Brain microvascular endothelial cell (primary cell): ENCODE measurements around the gene HLCS.

Source experiments
- DNase-seq: peaks from one replicate; pipeline ENCODE4 v3.0.0-alpha.2; 2020
- H3K27ac ChIP-seq: fragments of 250-450 bp; sonication (Bioruptor Pico); 2 replicates; pipeline ENCODE4 v1.5.1; 2020; ENCODE audit warnings: mild to moderate bottlenecking, moderate library complexity
- H3K27me3 ChIP-seq: fragments of 250-450 bp; sonication (Bioruptor Pico); replicated peaks from 2 replicates; pipeline ENCODE4 v1.5.1; 2020; ENCODE audit warnings: mild to moderate bottlenecking
- H3K36me3 ChIP-seq: fragments of 250-450 bp; sonication (Bioruptor Pico); replicated peaks from 2 replicates; pipeline ENCODE4 v1.5.1; 2020; ENCODE audit warnings: mild to moderate bottlenecking
- H3K4me3 ChIP-seq: 2 replicates; pipeline ENCODE4 v1.5.1; 2011; ENCODE audit warnings: low read depth, mild to moderate bottlenecking, control low read depth, low read length, moderate library complexity
- in situ Hi-C: cut with HindIII; loops from 2 replicates; pipeline ENCODE4 v1.10.0; 2017; ENCODE audit warnings: low sequenced_read_pairs, low pct_ligation_motif_present
- TF ChIP-seq, protein P1 (sequence below): IDR thresholded peaks from 2 replicates; pipeline ENCODE4 v1.5.1; 2011; ENCODE audit warnings: low read depth, mild to moderate bottlenecking, moderate library complexity, low read length, control low read depth, inconsistent platforms; ENCODE audit errors: missing control alignments

The HLCS gene

GRCh38 chr21:36948686-36949085 is 17.8 kb downstream of the HLCS start:
- Histone ChIP-seq H3K27me3 (no peaks in the 10 kb centered on the region), H3K4me3 (no peak overlapping the region), H3K27ac (no peak overlapping the region), H3K36me3 (no peaks in the 10 kb centered on the region)
- in situ Hi-C loops = no loop called here
- no peak for DNase-seq
- TF ChIP-seq, protein P1, sequence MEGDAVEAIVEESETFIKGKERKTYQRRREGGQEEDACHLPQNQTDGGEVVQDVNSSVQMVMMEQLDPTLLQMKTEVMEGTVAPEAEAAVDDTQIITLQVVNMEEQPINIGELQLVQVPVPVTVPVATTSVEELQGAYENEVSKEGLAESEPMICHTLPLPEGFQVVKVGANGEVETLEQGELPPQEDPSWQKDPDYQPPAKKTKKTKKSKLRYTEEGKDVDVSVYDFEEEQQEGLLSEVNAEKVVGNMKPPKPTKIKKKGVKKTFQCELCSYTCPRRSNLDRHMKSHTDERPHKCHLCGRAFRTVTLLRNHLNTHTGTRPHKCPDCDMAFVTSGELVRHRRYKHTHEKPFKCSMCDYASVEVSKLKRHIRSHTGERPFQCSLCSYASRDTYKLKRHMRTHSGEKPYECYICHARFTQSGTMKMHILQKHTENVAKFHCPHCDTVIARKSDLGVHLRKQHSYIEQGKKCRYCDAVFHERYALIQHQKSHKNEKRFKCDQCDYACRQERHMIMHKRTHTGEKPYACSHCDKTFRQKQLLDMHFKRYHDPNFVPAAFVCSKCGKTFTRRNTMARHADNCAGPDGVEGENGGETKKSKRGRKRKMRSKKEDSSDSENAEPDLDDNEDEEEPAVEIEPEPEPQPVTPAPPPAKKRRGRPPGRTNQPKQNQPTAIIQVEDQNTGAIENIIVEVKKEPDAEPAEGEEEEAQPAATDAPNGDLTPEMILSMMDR = no peak

GRCh38 chr21:36946949-36947356 is 19.5 kb downstream of the HLCS start:
- no peaks in the 10 kb centered on the region for H3K27me3 ChIP-seq
- in situ Hi-C loops = no loop called here
- no peak for DNase-seq
- no peak overlapping the region for H3K27ac ChIP-seq
- H3K36me3 ChIP-seq = no peaks in the 10 kb centered on the region
- H3K4me3 ChIP-seq = no peak overlapping the region
- TF ChIP-seq, protein P1 = no peak

- H3K27ac ChIP-seq = no peak overlapping the region
- no peaks in the 10 kb centered on the region for H3K36me3 ChIP-seq
- in situ Hi-C loops = no loop called here
- TF ChIP-seq, protein P1 = no peak
- H3K4me3 ChIP-seq = no peak overlapping the region
- DNase-seq = no peak
- no peaks in the 10 kb centered on the region for H3K27me3 ChIP-seq
These were observed 20.9 kb downstream of the HLCS start for GRCh38 chr21:36945496-36946138.

GRCh38 chr21:36936361-36937135 is 29.9 kb downstream of the HLCS start:
- H3K27me3 ChIP-seq = no peaks in the 10 kb centered on the region
- no peak overlapping the region for H3K4me3 ChIP-seq
- no peak overlapping the region for H3K27ac ChIP-seq
- in situ Hi-C loops = no loop called here
- no peak for DNase-seq
- TF ChIP-seq, protein P1 = no peak
- peaks cover 4% of the 10 kb centered on the region for H3K36me3 ChIP-seq

DNA sequence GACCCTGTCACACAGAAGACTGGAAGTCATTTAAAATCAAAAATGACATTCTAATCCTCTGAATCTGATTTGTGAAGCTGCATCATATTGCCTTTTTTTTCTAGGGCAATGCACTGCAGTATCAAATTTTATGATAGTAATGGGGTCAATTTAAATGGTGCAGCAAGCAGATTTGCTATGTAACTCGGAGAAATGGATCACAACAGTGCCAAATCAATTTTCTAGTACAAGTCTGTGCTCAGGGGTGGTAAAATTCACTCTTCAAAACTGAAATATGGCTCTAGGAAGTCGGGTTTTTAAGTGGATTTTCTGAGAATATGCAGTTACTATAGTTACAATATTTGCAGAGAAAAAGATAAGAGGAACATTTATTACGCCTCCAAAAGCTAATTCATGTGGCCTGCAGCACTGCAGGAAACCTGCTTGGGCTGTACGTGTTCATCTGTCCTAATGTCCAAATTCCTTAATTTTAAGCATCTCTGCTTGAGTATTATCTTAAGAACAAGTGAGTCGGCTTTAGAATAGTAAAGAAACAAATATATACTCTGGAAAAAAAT is 31.5 kb downstream of the HLCS start:
- H3K27ac ChIP-seq = no peak overlapping the region
- TF ChIP-seq, protein P1 = no peak
- H3K4me3 ChIP-seq = no peak overlapping the region

More for the DNA sequence above, 31.5 kb downstream of the HLCS start:
- no peak for DNase-seq
- in situ Hi-C loops = no loop called here
- peaks cover 4% of the 10 kb centered on the region for H3K36me3 ChIP-seq
- H3K27me3 ChIP-seq = no peaks in the 10 kb centered on the region
